ENCODE results near the gene RSU1.

- no peak for TF ChIP-seq EZH2 (IDR thresholded peaks at IDR 0.05; ENCODE audit: borderline replicate concordance, low read depth, low read length, severe bottlenecking)
- TF ChIP-seq CTCF (IDR thresholded peaks at IDR 0.05; ENCODE audit: extremely low read depth in 1 of 2, insufficient read depth in 1 of 2, low read depth in 1 of 2, low read length in 2 of 2) = no peak
- no peak for TF ChIP-seq MYC (IDR thresholded peaks at IDR 0.05; ENCODE audit: low read depth, low read length)
- no peak for TF ChIP-seq POLR2AphosphoS5 (IDR thresholded peaks at IDR 0.05; ENCODE audit: insufficient read depth, low read depth, low read length)
- TF ChIP-seq POLR2A (IDR thresholded peaks at IDR 0.05; ENCODE audit: low read depth, low read length) = no peak
Measured at GRCh38 chr10:16685551-16685950, 131.7 kb downstream of the RSU1 start.
